Neutrophil (primary cell): ENCODE results near the gene SUN1.

Experiments used
- H3K27ac ChIP-seq: fragments of 200-600 bp; sonication (generic); 2 replicates; pipeline ENCODE4 v1.5.1; 2016; ENCODE audit warnings: mild to moderate bottlenecking, moderate library complexity
- H3K27me3 ChIP-seq: fragments of 200-600 bp; sonication (generic); 2 replicates; pipeline ENCODE4 v1.6.0; 2016; ENCODE audit warnings: mild to moderate bottlenecking
- H3K36me3 ChIP-seq: fragments of 200-600 bp; sonication (generic); 2 replicates; pipeline ENCODE4 v1.5.1; 2017
- H3K4me1 ChIP-seq, 2 experiments: fragments of 200-600 bp in 1 of 2; sonication (generic) in 1 of 2; 1 replicate in 1 of 2; 2 replicates in 1 of 2; pipeline versions ENCODE4 v1.5.1 to v1.6.1; 2013 to 2016; ENCODE audit warnings: low read depth in 1 of 2, low read length in 1 of 2, mild to moderate bottlenecking in 1 of 2, moderate library complexity in 1 of 2; ENCODE audit not compliant: control insufficient read depth in 1 of 2, insufficient read depth in 1 of 2
- H3K4me3 ChIP-seq, 2 experiments: fragments of 200-600 bp in 1 of 2; sonication (generic) in 1 of 2; 1 replicate in 1 of 2; 2 replicates in 1 of 2; pipeline ENCODE4 v1.5.1; 2013 to 2016; ENCODE audit warnings: low read depth in 1 of 2, low read length in 1 of 2, mild to moderate bottlenecking in 1 of 2, moderate library complexity in 1 of 2
- H3K9me3 ChIP-seq: fragments of 200-600 bp; sonication (generic); 2 replicates; pipeline ENCODE4 v1.5.1; 2016
- CTCF ChIP-seq: fragments of 200-600 bp; sonication (generic); IDR thresholded peaks from 2 replicates; pipeline ENCODE4 v1.5.1; 2016; ENCODE audit warnings: antibody characterized with exemption

SUN1 gene

GRCh38 chr7:865921-866320, 33.6 kb downstream of the SUN1 start:
- Histone ChIP-seq H3K9me3 (no peaks in the 10 kb centered on the region), H3K4me1 (no peaks in the 10 kb centered on the region), H3K27me3 (no peaks in the 10 kb centered on the region), H3K36me3 (no peaks in the 10 kb centered on the region), H3K4me3 (no peak overlapping the region), H3K27ac (no peak overlapping the region)
- TF ChIP-seq CTCF = no peak

- Histone ChIP-seq H3K4me3 (no peak overlapping the region), H3K4me1 (no peaks in the 10 kb centered on the region), H3K36me3 (no peaks in the 10 kb centered on the region), H3K9me3 (no peaks in the 10 kb centered on the region), H3K27me3 (no peaks in the 10 kb centered on the region), H3K27ac (no peak overlapping the region)
- no peak for TF ChIP-seq CTCF
These were observed 34.7 kb downstream of the SUN1 start for GRCh38 chr7:867001-867405.

- Histone ChIP-seq H3K27ac (no peak overlapping the region), H3K4me3 (no peak overlapping the region), H3K27me3 (no peaks in the 10 kb centered on the region), H3K36me3 (no peaks in the 10 kb centered on the region), H3K9me3 (no peaks in the 10 kb centered on the region), H3K4me1 (no peaks in the 10 kb centered on the region)
- no peak for TF ChIP-seq CTCF
These were observed 35.3 kb downstream of the SUN1 start for GRCh38 chr7:867406-868188.

DNA sequence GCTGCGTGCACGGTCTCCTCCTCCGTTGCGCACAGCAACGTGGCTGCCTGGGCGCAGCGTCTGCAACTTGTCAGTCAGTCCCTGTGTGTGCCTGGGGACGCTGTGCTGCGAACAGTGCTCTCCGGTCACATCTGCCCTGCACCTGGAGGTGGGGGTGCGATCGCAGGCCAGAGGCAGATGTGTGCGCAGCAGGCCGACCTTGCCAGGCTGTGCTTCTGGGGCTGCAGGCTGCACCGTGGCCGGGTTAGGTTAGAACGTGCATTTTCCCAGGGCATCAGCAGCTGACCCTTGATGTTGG, 35.9 kb downstream of the SUN1 start:
- H3K4me3 ChIP-seq = no peak overlapping the region
- no peaks in the 10 kb centered on the region for H3K36me3 ChIP-seq
- no peak overlapping the region for H3K27ac ChIP-seq
- no peaks in the 10 kb centered on the region for H3K9me3 ChIP-seq
- no peaks in the 10 kb centered on the region for H3K27me3 ChIP-seq
- H3K4me1 ChIP-seq = no peaks in the 10 kb centered on the region
- TF ChIP-seq CTCF = no peak

DNA sequence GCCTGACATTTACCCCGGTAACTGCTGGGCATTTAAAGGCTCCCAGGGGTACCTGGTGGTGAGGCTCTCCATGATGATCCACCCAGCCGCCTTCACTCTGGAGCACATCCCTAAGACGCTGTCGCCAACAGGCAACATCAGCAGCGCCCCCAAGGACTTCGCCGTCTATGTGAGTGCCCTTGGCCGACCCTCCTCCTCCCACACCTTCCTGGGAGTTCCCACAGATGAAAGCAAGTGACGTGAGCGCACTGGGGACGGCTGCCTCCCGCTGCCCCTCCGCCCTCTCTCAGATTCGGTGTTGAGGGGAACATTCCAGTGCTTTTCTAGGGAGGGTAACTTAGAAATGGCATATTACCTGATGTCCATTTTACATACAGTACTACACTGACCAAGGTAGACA, 37.1 kb downstream of the SUN1 start:
- Histone ChIP-seq H3K27ac (no peak overlapping the region), H3K4me3 (no peak overlapping the region), H3K27me3 (no peaks in the 10 kb centered on the region), H3K4me1 (peaks cover 0 to 8% of the 10 kb centered on the region in 2 experiments), H3K9me3 (no peaks in the 10 kb centered on the region), H3K36me3 (no peaks in the 10 kb centered on the region)
- no peak for TF ChIP-seq CTCF
